KOPT-K1 (cell line): Measurements from ENCODE around the gene DCT.

ENCODE experiments used
- H3K27ac ChIP-seq: fragments of 200-600 bp; sonication (generic); 2 replicates; pipeline ENCODE4 v1.5.1; 2016; ENCODE audit warnings: antibody characterized with exemption, mild to moderate bottlenecking, low read depth, low read length; ENCODE audit not compliant: poor library complexity, severe bottlenecking
- H3K36me3 ChIP-seq: fragments of 200-600 bp; sonication (generic); 2 replicates; pipeline ENCODE4 v1.5.1; 2017; ENCODE audit warnings: antibody characterized with exemption, mild to moderate bottlenecking, low read length, moderate library complexity; ENCODE audit not compliant: insufficient read depth
- H3K9me3 ChIP-seq: fragments of 200-600 bp; sonication (generic); 2 replicates; pipeline ENCODE4 v1.5.1; 2017; ENCODE audit warnings: antibody characterized with exemption, low read length, mild to moderate bottlenecking; ENCODE audit not compliant: insufficient read depth, poor library complexity, severe bottlenecking

The DCT gene

GRCh38 chr13:94390881-94391280 is 88.6 kb downstream of the DCT start:
- no peaks in the 10 kb centered on the region for H3K9me3 ChIP-seq
- no peak overlapping the region for H3K27ac ChIP-seq
- H3K36me3 ChIP-seq: no peaks in the 10 kb centered on the region

- H3K9me3 ChIP-seq: no peaks in the 10 kb centered on the region
- H3K36me3 ChIP-seq: no peaks in the 10 kb centered on the region
- no peak overlapping the region for H3K27ac ChIP-seq
Measured at GRCh38 chr13:94389604-94390351, 89.7 kb downstream of the DCT start.

GRCh38 chr13:94387047-94387446 is 92.4 kb downstream of the DCT start:
- Histone ChIP-seq H3K36me3 (no peaks in the 10 kb centered on the region), H3K27ac (no peak overlapping the region), H3K9me3 (no peaks in the 10 kb centered on the region)
